SK-N-MC (cell line): ENCODE data around the gene DUSP15.

ENCODE experiments used
- EZH2 ChIP-seq: fragments of 200-600 bp; sonication (generic); IDR thresholded peaks from one replicate; pipeline ENCODE4 v1.6.1; 2017; ENCODE audit warnings: antibody characterized with exemption
- FOXP2 ChIP-seq: optimal IDR thresholded peaks from 2 replicates; pipeline ENCODE3; 2011; ENCODE audit warnings: mild to moderate bottlenecking, moderate library complexity; ENCODE audit not compliant: insufficient read depth; ENCODE audit errors: extremely low read length, control extremely low read depth
- POLR2AphosphoS5 ChIP-seq: IDR thresholded peaks from 2 replicates; pipeline ENCODE4 v1.6.1; 2012; ENCODE audit warnings: mild to moderate bottlenecking, low read depth, low read length, borderline replicate concordance

- no peak for TF ChIP-seq POLR2AphosphoS5
- TF ChIP-seq EZH2, result no peak
- TF ChIP-seq FOXP2, result no peak
Measured at GRCh38 chr20:31857861-31858759, 12.2 kb downstream of the DUSP15 start.
